Measurements from ENCODE around the gene PRKACA.
"Not testable (repeated sequence)": the region's sequence is repeated elsewhere in the genome, so short reads cannot be mapped to it uniquely, and the experiment has no call there.

Gene PRKACA

GRCh38 chr19:14070268-14071050 lies 47.1 kb downstream of the PRKACA start:
- DNase-seq (ENCODE audit: low read depth in 2 of 2): no peak

- DNase-seq (ENCODE audit: low read depth in 2 of 2): no peak
Measured at GRCh38 chr19:14066134-14066533, 51.4 kb downstream of the PRKACA start.

- DNase-seq (ENCODE audit: low read depth in 2 of 2): no peak
Measured at GRCh38 chr19:14063105-14063504, 54.5 kb downstream of the PRKACA start.

- no peak for DNase-seq (ENCODE audit: low read depth in 2 of 2)
Measured at GRCh38 chr19:14062558-14062855, 55.1 kb downstream of the PRKACA start.

- no peak for DNase-seq (ENCODE audit: low read depth in 2 of 2)
Measured at GRCh38 chr19:14061751-14062557, 55.6 kb downstream of the PRKACA start, which contains the start of gene PALM3. Gene PALM3, minus strand, starts transcription at chr19:14062076. Its CDS starts 96 bp downstream, at chr19:14061980.

GRCh38 chr19:14061081-14061749 lies 56.3 kb downstream of the PRKACA start:
- no peak for DNase-seq (ENCODE audit: low read depth in 2 of 2)

GRCh38 chr19:14059652-14060155 lies 57.9 kb downstream of the PRKACA start:
- no peak for DNase-seq (ENCODE audit: low read depth in 2 of 2)

GRCh38 chr19:14059093-14059480 lies 58.5 kb downstream of the PRKACA start:
- DNase-seq (ENCODE audit: low read depth in 2 of 2): no peak

- no peak for DNase-seq (ENCODE audit: low read depth in 2 of 2)
Measured at GRCh38 chr19:14058182-14059092, 59.1 kb downstream of the PRKACA start.

GRCh38 chr19:14056741-14057356 lies 60.7 kb downstream of the PRKACA start:
- no peak for DNase-seq (ENCODE audit: low read depth in 2 of 2)

- DNase-seq (ENCODE audit: low read depth in 2 of 2): no peak
Measured at GRCh38 chr19:14056069-14056666, 61.4 kb downstream of the PRKACA start.

GRCh38 chr19:14055396-14055795 lies 62.2 kb downstream of the PRKACA start:
- DNase-seq (ENCODE audit: low read depth in 2 of 2): no peak

- no peak for DNase-seq (ENCODE audit: low read depth in 2 of 2)
Measured at GRCh38 chr19:14054721-14055120, 62.8 kb downstream of the PRKACA start.

- DNase-seq (ENCODE audit: low read depth in 2 of 2): no peak
Measured at GRCh38 chr19:14054099-14054498, 63.5 kb downstream of the PRKACA start.

GRCh38 chr19:14053500-14053899 lies 64.1 kb downstream of the PRKACA start:
- DNase-seq (ENCODE audit: low read depth in 2 of 2): no peak

- no peak for DNase-seq (ENCODE audit: low read depth in 2 of 2)
Measured at GRCh38 chr19:14053032-14053431, 64.5 kb downstream of the PRKACA start.

GRCh38 chr19:14052470-14052869 lies 65.1 kb downstream of the PRKACA start:
- no peak for DNase-seq (ENCODE audit: low read depth in 2 of 2)

GRCh38 chr19:14051980-14052379 lies 65.6 kb downstream of the PRKACA start:
- DNase-seq (ENCODE audit: low read depth in 2 of 2): no peak

- not testable (repeated sequence) for DNase-seq (ENCODE audit: low read depth in 2 of 2)
Measured at GRCh38 chr19:14050961-14051360, 66.6 kb downstream of the PRKACA start.

GRCh38 chr19:14050512-14050911 lies 67.0 kb downstream of the PRKACA start:
- no peak for DNase-seq (ENCODE audit: low read depth in 2 of 2)
